Measurements from ENCODE around the gene IL22. TPM values are rescaled to one million over a fixed set of nuclear protein-coding genes. Genes with fewer than 3 reads are reported as not detected.

Gene IL22
- total and polyA plus RNA-seq, 2 donors (not counting 1 experiment from before 2014, with no cell fraction given): not detected

DNA sequence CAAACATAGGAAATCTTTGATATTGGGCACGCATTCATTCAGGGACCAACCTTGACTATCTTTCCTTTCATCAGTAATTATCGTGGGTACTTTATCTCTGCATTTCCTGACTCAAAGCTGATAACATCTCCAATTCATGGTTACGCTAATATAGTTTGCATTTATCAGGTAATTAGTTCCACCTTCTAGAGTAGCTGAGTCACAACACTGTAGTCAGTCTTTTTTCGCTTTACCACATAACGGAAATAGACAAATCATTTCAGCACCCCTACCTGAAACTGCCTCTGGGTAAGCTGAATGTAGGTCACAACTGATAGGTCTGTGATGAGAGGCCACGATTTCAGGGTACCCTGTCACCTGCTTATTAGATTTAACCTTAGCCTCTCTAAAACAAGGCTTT, 36.7 kb upstream of the IL22 start:
- TF ChIP-seq EZH2 (IDR thresholded peaks at IDR 0.05; ENCODE audit: borderline replicate concordance, insufficient read depth, low read depth, low read length, poor library complexity, severe bottlenecking) (no peak), CTCF (IDR thresholded peaks at IDR 0.05) (no peak)
- ChIA-PET CTCF (interaction anchor here (1.1 kb wide), 1 partner anchor 67 kb away, joined by 3 read pairs; no protein-coding TSS in a partner anchor), POLR2A (no interaction called here)
- Mint-ChIP-seq H3K4me1 (peaks cover 2% of the 10 kb centered on the region), H3K27me3 (no peaks in the 10 kb centered on the region), H3K27ac (no peak overlapping the region), H3K4me3 (no peak overlapping the region), H3K9me3 (ENCODE audit: insufficient read depth) (no peaks in the 10 kb centered on the region)
- no peak for DNase-seq
- Histone ChIP-seq H3K27me3 (replicated peaks in 1 of 4; ENCODE audit: control extremely low read depth in 1 of 4, control insufficient read depth in 3 of 4, insufficient read depth in 4 of 4, low read length in 3 of 4) (no peaks in the 10 kb centered on the region), H3K27ac (ENCODE audit: low read length in 2 of 2) (no peak overlapping the region), H3K4me2 (replicated peaks; ENCODE audit: low read depth, low read length, poor library complexity, severe bottlenecking) (no peak overlapping the region), H4K20me1 (ENCODE audit: control insufficient read depth, insufficient read depth, low read length, poor library complexity, severe bottlenecking) (no peaks in the 10 kb centered on the region), H3K9me3 (ENCODE audit: control extremely low read depth in 1 of 3, control insufficient read depth in 2 of 3, insufficient read depth in 1 of 3, low read length in 2 of 3) (no peaks in the 10 kb centered on the region), H3K9ac (ENCODE audit: low read length) (no peak overlapping the region), H3K4me3 (ENCODE audit: control extremely low read depth in 1 of 5, extremely low read depth in 1 of 5, insufficient read depth in 1 of 5, low read depth in 2 of 5, low read length in 4 of 5) (no peak overlapping the region), H2AFZ (ENCODE audit: insufficient read depth, low read depth, low read length, poor library complexity, severe bottlenecking) (no peak overlapping the region), H3K36me3 (replicated peaks in 1 of 2; ENCODE audit: control extremely low read depth in 1 of 2, control insufficient read depth in 1 of 2, extremely low read depth in 1 of 2, insufficient read depth in 2 of 2, low read length in 1 of 2) (peaks cover 0 to 2% of the 10 kb centered on the region in 2 experiments), H3K79me2 (ENCODE audit: control insufficient read depth, insufficient read depth, low read length) (no peaks in the 10 kb centered on the region), H3K4me1 (ENCODE audit: control insufficient read depth in 2 of 2, insufficient read depth in 2 of 2, low read length in 2 of 2) (no peaks in the 10 kb centered on the region)
- no peak for ATAC-seq (ENCODE audit: low read depth)
- WGBS (ENCODE audit: insufficient coverage): 80% methylated on average over 4 of the region's 6 CpGs
- intact Hi-C loops (cut with micrococcal nuclease): no loop called here

- intact Hi-C loops (cut with micrococcal nuclease): no loop called here
- Histone ChIP-seq H3K4me3 (ENCODE audit: control extremely low read depth in 1 of 5, extremely low read depth in 1 of 5, insufficient read depth in 1 of 5, low read depth in 2 of 5, low read length in 4 of 5) (no peak overlapping the region), H3K36me3 (replicated peaks in 1 of 2; ENCODE audit: control extremely low read depth in 1 of 2, control insufficient read depth in 1 of 2, extremely low read depth in 1 of 2, insufficient read depth in 2 of 2, low read length in 1 of 2) (no peaks in the 10 kb centered on the region), H3K9me3 (ENCODE audit: control extremely low read depth in 1 of 3, control insufficient read depth in 2 of 3, insufficient read depth in 1 of 3, low read length in 2 of 3) (no peaks in the 10 kb centered on the region), H4K20me1 (ENCODE audit: control insufficient read depth, insufficient read depth, low read length, poor library complexity, severe bottlenecking) (no peaks in the 10 kb centered on the region), H3K4me1 (ENCODE audit: control insufficient read depth in 2 of 2, insufficient read depth in 2 of 2, low read length in 2 of 2) (no peaks in the 10 kb centered on the region), H3K9ac (ENCODE audit: low read length) (no peak overlapping the region), H3K27me3 (replicated peaks in 1 of 4; ENCODE audit: control extremely low read depth in 1 of 4, control insufficient read depth in 3 of 4, insufficient read depth in 4 of 4, low read length in 3 of 4) (peaks cover 0 to 5% (median 1%) of the 10 kb centered on the region in 4 experiments), H3K27ac (ENCODE audit: low read length in 2 of 2) (no peak overlapping the region), H3K79me2 (ENCODE audit: control insufficient read depth, insufficient read depth, low read length) (no peaks in the 10 kb centered on the region), H3K4me2 (replicated peaks; ENCODE audit: low read depth, low read length, poor library complexity, severe bottlenecking) (no peak overlapping the region), H2AFZ (ENCODE audit: insufficient read depth, low read depth, low read length, poor library complexity, severe bottlenecking) (no peak overlapping the region)
- DNase-seq: no peak
- Mint-ChIP-seq H3K4me1 (peaks cover 2% of the 10 kb centered on the region), H3K27me3 (peaks cover 4% of the 10 kb centered on the region), H3K9me3 (ENCODE audit: insufficient read depth) (no peaks in the 10 kb centered on the region), H3K4me3 (no peak overlapping the region), H3K27ac (no peak overlapping the region)
- CTCF ChIA-PET: no interaction called here
- 60% methylated on average over 2 of the region's 5 CpGs for WGBS (ENCODE audit: insufficient coverage)
- POLR2A ChIA-PET: no interaction called here
- no peak for ATAC-seq (ENCODE audit: low read depth)
- TF ChIP-seq EZH2 (IDR thresholded peaks at IDR 0.05; ENCODE audit: borderline replicate concordance, insufficient read depth, low read depth, low read length, poor library complexity, severe bottlenecking) (no peak), CTCF (IDR thresholded peaks at IDR 0.05) (no peak)
Observed at GRCh38 chr12:68287106-68287505, 33.7 kb upstream of the IL22 start.
